ENCODE measurements around the gene ASXL1. TPM values are rescaled to one million over a fixed set of nuclear protein-coding genes. Genes with fewer than 3 reads are reported as not detected.

ASXL1 gene
- polyA plus RNA-seq, 1 experiment, result 28.9 TPM

- Histone ChIP-seq H3K9me3 (ENCODE audit: control insufficient read depth, insufficient read depth, low read length) (peaks cover 2% of the 10 kb centered on the region; the same call in 1 of the 2 replicates), H3K27me3 (ENCODE audit: control insufficient read depth, insufficient read depth, low read length) (no peaks in the 10 kb centered on the region), H3K27ac (ENCODE audit: low read depth, low read length) (no peak overlapping the region), H3K4me3 (ENCODE audit: low read depth, low read length) (no peak overlapping the region)
- DNase-seq (ENCODE audit: low read depth, low spot score), result no peak
- POLR2A ChIA-PET, result no interaction called here
- CTCF ChIA-PET, result no interaction called here
- TF ChIP-seq CTCF (IDR thresholded peaks at IDR 0.05; ENCODE audit: low read depth, low read length), result no peak
Observed at GRCh38 chr20:32362901-32363364, 4.8 kb downstream of the ASXL1 start.

GRCh38 chr20:32363492-32363891 is 5.4 kb downstream of the ASXL1 start:
- POLR2A ChIA-PET, result interaction anchor here (0.6 kb wide), 2 partner anchors 22 to 31 kb away, joined by 3 to 9 read pairs; no protein-coding TSS in a partner anchor
- Histone ChIP-seq H3K27me3 (ENCODE audit: control insufficient read depth, insufficient read depth, low read length) (no peaks in the 10 kb centered on the region), H3K4me3 (ENCODE audit: low read depth, low read length) (no peak overlapping the region), H3K27ac (ENCODE audit: low read depth, low read length) (no peak overlapping the region), H3K9me3 (ENCODE audit: control insufficient read depth, insufficient read depth, low read length) (peaks cover 2% of the 10 kb centered on the region; the same call in 1 of the 2 replicates)
- no peak for TF ChIP-seq CTCF (IDR thresholded peaks at IDR 0.05; ENCODE audit: low read depth, low read length)
- CTCF ChIA-PET, result no interaction called here
- no peak for DNase-seq (ENCODE audit: low read depth, low spot score)

DNA sequence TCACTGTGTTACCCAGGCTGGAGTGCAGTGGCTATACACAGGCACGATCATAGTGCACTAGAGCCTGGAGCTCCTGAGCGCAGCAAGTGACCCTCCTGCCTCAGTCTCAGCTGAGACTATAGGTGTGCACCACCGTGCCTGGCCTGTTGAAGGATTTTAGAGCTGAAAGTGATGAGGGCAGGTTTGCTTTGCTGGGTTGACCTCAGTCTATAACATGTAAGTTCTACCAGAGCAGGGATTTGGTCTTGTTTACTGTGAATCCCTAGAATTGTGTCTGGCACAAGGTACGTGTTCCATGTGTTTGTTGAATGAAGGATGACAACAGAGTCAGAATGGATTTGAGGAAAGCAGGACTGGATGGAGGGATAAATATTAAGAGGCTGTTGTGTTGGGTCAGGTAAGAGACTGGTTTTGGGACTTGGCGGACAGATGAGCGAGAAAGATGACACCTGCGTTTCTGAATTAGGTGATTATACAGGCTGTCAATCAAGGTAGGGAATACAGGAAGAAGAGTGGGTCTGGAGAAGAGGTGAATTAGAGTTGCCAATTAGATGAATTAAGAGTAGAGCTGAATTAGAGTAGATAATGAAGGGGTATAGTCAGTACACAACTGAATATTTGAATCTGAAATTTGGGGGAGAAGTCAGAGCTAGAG is 6.5 kb downstream of the ASXL1 start:
- TF ChIP-seq CTCF (IDR thresholded peaks at IDR 0.05; ENCODE audit: low read depth, low read length), result no peak
- H3K4me3 ChIP-seq (ENCODE audit: low read depth, low read length), result no peak overlapping the region
- ChIA-PET CTCF (no interaction called here), POLR2A (no interaction called here)
- no peak overlapping the region for H3K27ac ChIP-seq (ENCODE audit: low read depth, low read length)
- no peaks in the 10 kb centered on the region for H3K9me3 ChIP-seq (ENCODE audit: control insufficient read depth, insufficient read depth, low read length)
- no peaks in the 10 kb centered on the region for H3K27me3 ChIP-seq (ENCODE audit: control insufficient read depth, insufficient read depth, low read length)
- no peak for DNase-seq (ENCODE audit: low read depth, low spot score)

GRCh38 chr20:32365564-32365963 is 7.4 kb downstream of the ASXL1 start:
- no peak for DNase-seq (ENCODE audit: low read depth, low spot score)
- Histone ChIP-seq H3K9me3 (ENCODE audit: control insufficient read depth, insufficient read depth, low read length) (no peaks in the 10 kb centered on the region), H3K4me3 (ENCODE audit: low read depth, low read length) (no peak overlapping the region), H3K27me3 (ENCODE audit: control insufficient read depth, insufficient read depth, low read length) (no peaks in the 10 kb centered on the region), H3K27ac (ENCODE audit: low read depth, low read length) (no peak overlapping the region)
- ChIA-PET POLR2A (interaction anchor here (0.5 kb wide), 1 partner anchor 56 kb away, joined by 4 read pairs; no protein-coding TSS in a partner anchor), CTCF (no interaction called here)
- TF ChIP-seq CTCF (IDR thresholded peaks at IDR 0.05; ENCODE audit: low read depth, low read length), result no peak

DNA sequence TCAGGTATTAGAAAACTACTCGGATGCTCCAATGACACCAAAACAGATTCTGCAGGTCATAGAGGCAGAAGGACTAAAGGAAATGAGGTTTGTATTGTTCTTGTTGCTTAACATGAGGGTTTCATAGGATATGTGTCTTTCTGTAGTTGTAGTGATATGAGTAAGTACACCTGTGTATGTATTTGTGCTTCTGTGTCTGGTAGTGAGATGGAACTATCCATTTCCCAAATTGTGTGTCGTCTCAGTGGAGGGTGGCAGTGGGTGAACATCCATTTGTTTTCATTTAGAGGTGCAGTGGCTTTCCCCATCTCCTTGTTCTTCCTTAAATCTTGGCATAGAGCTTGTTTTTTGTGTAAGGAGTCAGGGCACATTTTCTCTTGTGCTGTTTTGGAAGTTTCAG is 8.2 kb downstream of the ASXL1 start:
- Histone ChIP-seq H3K27me3 (ENCODE audit: control insufficient read depth, insufficient read depth, low read length) (no peaks in the 10 kb centered on the region), H3K4me3 (ENCODE audit: low read depth, low read length) (no peak overlapping the region), H3K27ac (ENCODE audit: low read depth, low read length) (no peak overlapping the region), H3K9me3 (ENCODE audit: control insufficient read depth, insufficient read depth, low read length) (no peaks in the 10 kb centered on the region)
- DNase-seq (ENCODE audit: low read depth, low spot score), result no peak
- CTCF ChIA-PET, result no interaction called here
- POLR2A ChIA-PET, result no interaction called here
- TF ChIP-seq CTCF (IDR thresholded peaks at IDR 0.05; ENCODE audit: low read depth, low read length), result no peak
